AG04449 (cell line): ENCODE results near the gene TSPAN18.

ENCODE experiments used
- CTCF ChIA-PET: fragments of 350-600 bp; formaldehyde crosslinking; extraction: SDS; loops from one replicate; lab custom pipeline; 2021; ENCODE audit warnings: antibody characterized with exemption; lab: Yijun Ruan, JAX
- POLR2A ChIA-PET: fragments of 400-600, 350-600 bp; formaldehyde crosslinking; extraction: SDS; loops from one replicate; lab custom pipeline; 2020; ENCODE audit warnings: antibody characterized with exemption, inconsistent platforms; lab: Yijun Ruan, JAX
- DNase-seq: peaks from one replicate; pipeline ENCODE4 v3.0.0-alpha.2; 2010; ENCODE audit warnings: low read depth, low spot score
- H3K4me3 ChIP-seq: 2 replicates; pipeline ENCODE4 v1.5.1; 2011; ENCODE audit warnings: low read depth, mild to moderate bottlenecking, control low read depth, low read length
- CTCF ChIP-seq: IDR thresholded peaks from one replicate; pipeline ENCODE4 v1.5.1; 2011; ENCODE audit warnings: mild to moderate bottlenecking, moderate library complexity, low read length, control low read depth, inconsistent platforms; ENCODE audit not compliant: insufficient read depth; ENCODE audit errors: missing control alignments

Gene TSPAN18

GRCh38 chr11:44950625-44951476 is 224.1 kb downstream of the TSPAN18 start, which contains the start of gene TP53I11:
TSS of gene TP53I11 (minus strand) at chr11:44950883. CDS start at chr11:44938335, 12,548 bp downstream.
- no peak for DNase-seq
- CTCF ChIA-PET, result interaction anchor here (0.8 to 1.7 kb wide), 9 partner anchors 10 to 184 kb away, joined by 3 to 24 read pairs (median 4); no protein-coding TSS in a partner anchor
- H3K4me3 ChIP-seq, result peak within 1 kb of the TSS; percentile 66
- TF ChIP-seq CTCF, result peak; percentile 43
- POLR2A ChIA-PET, result interaction anchor here (0.5 kb wide), 2 partner anchors 13 to 140 kb away, joined by 3 read pairs; no protein-coding TSS in a partner anchor

GRCh38 chr11:44952082-44952481 is 225.3 kb downstream of the TSPAN18 start:
- DNase-seq, result no peak
- POLR2A ChIA-PET, result no interaction called here
- TF ChIP-seq CTCF, result no peak
- no peak overlapping the region for H3K4me3 ChIP-seq
- CTCF ChIA-PET, result interaction anchor here (0.8 to 1.4 kb wide), 4 partner anchors 11 to 154 kb away, joined by 3 to 9 read pairs (median 4); no protein-coding TSS in a partner anchor

- ChIA-PET POLR2A (no interaction called here), CTCF (interaction anchor here (0.8 to 1.4 kb wide), 5 partner anchors 11 to 154 kb away, joined by 3 to 9 read pairs (median 4); no protein-coding TSS in a partner anchor)
- TF ChIP-seq CTCF, result no peak
- no peak overlapping the region for H3K4me3 ChIP-seq
- no peak for DNase-seq
These were observed 225.9 kb downstream of the TSPAN18 start for GRCh38 chr11:44952500-44953260.

- ChIA-PET POLR2A (no interaction called here), CTCF (interaction anchor here (0.9 to 1.7 kb wide), 8 partner anchors 8 to 152 kb away, joined by 3 to 16 read pairs (median 7); no protein-coding TSS in a partner anchor)
- no peak overlapping the region for H3K4me3 ChIP-seq
- TF ChIP-seq CTCF, result no peak
- DNase-seq, result no peak
These were observed 227.5 kb downstream of the TSPAN18 start for GRCh38 chr11:44954051-44954906.

- no peak for TF ChIP-seq CTCF
- POLR2A ChIA-PET, result no interaction called here
- DNase-seq, result peak; percentile 23
- no peak overlapping the region for H3K4me3 ChIP-seq
- CTCF ChIA-PET, result interaction anchor here (0.9 to 1.7 kb wide), 8 partner anchors 9 to 151 kb away, joined by 3 to 16 read pairs (median 7); no protein-coding TSS in a partner anchor
These were observed 228.4 kb downstream of the TSPAN18 start for GRCh38 chr11:44955015-44955738.
